Measurements from ENCODE around the gene RGS21.

RGS21 gene

GRCh38 chr1:192382758-192383157 is 66.0 kb downstream of the RGS21 start:
- no peak for DNase-seq

- DNase-seq, result no peak
These were observed 69.4 kb downstream of the RGS21 start for GRCh38 chr1:192386051-192386650.

- DNase-seq, result peak in 1 of 6 experiments; percentile 0
These were observed 78.4 kb downstream of the RGS21 start for GRCh38 chr1:192395211-192395610.

- no peak for DNase-seq
These were observed 79.1 kb downstream of the RGS21 start for GRCh38 chr1:192395895-192396294.

GRCh38 chr1:192399161-192399560 is 82.4 kb downstream of the RGS21 start:
- DNase-seq, result no peak

GRCh38 chr1:192401825-192402224 is 85.0 kb downstream of the RGS21 start:
- DNase-seq, result no peak

GRCh38 chr1:192402571-192402970 is 85.8 kb downstream of the RGS21 start:
- DNase-seq, result no peak

GRCh38 chr1:192407206-192407605 is 90.4 kb downstream of the RGS21 start:
- DNase-seq, result no peak

Measured in stimulated activated naive CD4-positive, alpha-beta T cell (primary cell).